H1 (cell line): ENCODE data around the gene AMPH. TPM values are rescaled to one million over a fixed set of nuclear protein-coding genes. Genes with fewer than 3 reads are reported as not detected.
"Not testable (repeated sequence)": the region's sequence is repeated elsewhere in the genome, so short reads cannot be mapped to it uniquely, and the experiment has no call there.

Experiments
- CTCF ChIA-PET: fragments of 300-600 bp; sonication (Branson Sonifier 250); formaldehyde crosslinking; loops from one replicate; lab custom pipeline; 2021; ENCODE audit not compliant: partially characterized antibody; lab: Charles Lee
- POLR2A ChIA-PET: fragments of 300-600 bp; sonication (Branson Sonifier 250); formaldehyde crosslinking; loops from one replicate; lab custom pipeline; 2021; ENCODE audit warnings: inconsistent platforms; ENCODE audit not compliant: partially characterized antibody; lab: Charles Lee
- DNase-seq, 2 experiments: peaks; one replicate each; pipeline versions ENCODE4 v3.0.0 to v3.0.0-alpha.2; 2010 to 2022; ENCODE audit warnings: low spot score in 2 of 2, low read depth in 1 of 2, mixed read lengths in 1 of 2
- FAIRE-seq: peaks from 2 replicates; lab custom pipeline; 2011; peaks lifted over from hg19 to GRCh38; lab: Jason Lieb, UNC
- H2AFZ ChIP-seq: 2 replicates; pipeline ENCODE4 v1.8.1; 2012; ENCODE audit warnings: low read length, inconsistent platforms
- H2AK5ac ChIP-seq: 2 replicates; pipeline ENCODE4 v1.6.1; 2013; ENCODE audit warnings: low read depth, low read length
- H2BK120ac ChIP-seq: replicated peaks from 2 replicates; pipeline ENCODE3; 2013; ENCODE audit warnings: low read depth, low read length, inconsistent platforms
- H2BK12ac ChIP-seq: 2 replicates; pipeline ENCODE4 v1.6.1; 2013; ENCODE audit warnings: low read depth, low read length
- H2BK15ac ChIP-seq: 2 replicates; pipeline ENCODE4 v1.6.1; 2013; ENCODE audit warnings: low read length
- H2BK20ac ChIP-seq: 2 replicates; pipeline ENCODE4 v1.6.1; 2013; ENCODE audit warnings: low read length
- H2BK5ac ChIP-seq: 2 replicates; pipeline ENCODE4 v1.6.1; 2013; ENCODE audit warnings: low read depth, low read length
- H3K14ac ChIP-seq: 2 replicates; pipeline ENCODE4 v1.6.1; 2013; ENCODE audit warnings: inconsistent platforms; ENCODE audit not compliant: insufficient read length
- H3K18ac ChIP-seq: 2 replicates; pipeline ENCODE4 v1.6.1; 2013; ENCODE audit warnings: low read length; ENCODE audit errors: extremely low read depth
- H3K23ac ChIP-seq: 2 replicates; pipeline ENCODE4 v1.6.1; 2013; ENCODE audit warnings: inconsistent platforms; ENCODE audit not compliant: insufficient read length
- H3K23me2 ChIP-seq: 2 replicates; pipeline ENCODE4 v1.6.1; 2013; ENCODE audit warnings: low read depth, low read length
- H3K27ac ChIP-seq: 2 replicates; pipeline ENCODE4 v1.6.1; 2011; ENCODE audit warnings: low read depth, low read length, inconsistent platforms
- H3K27me3 ChIP-seq, 4 experiments: replicated peaks in 1 of 4; 1 replicate in 1 of 4; 2 replicates in 3 of 4; pipeline versions ENCODE4 v1.6.1 to v1.8.1; 2011 to 2013; ENCODE audit warnings: low read length in 3 of 4, mild to moderate bottlenecking in 3 of 4, inconsistent platforms in 2 of 4, mixed read lengths in 2 of 4, moderate library complexity in 1 of 4; ENCODE audit not compliant: control insufficient read depth in 3 of 4, insufficient read depth in 3 of 4; ENCODE audit errors: extremely low read depth in 1 of 4
- H3K36me3 ChIP-seq, 4 experiments: 2 replicates each; pipeline versions ENCODE4 v1.6.1 to v1.8.1; 2011 to 2013; ENCODE audit warnings: mild to moderate bottlenecking in 4 of 4, low read length in 3 of 4, moderate library complexity in 2 of 4, control low read depth in 1 of 4, inconsistent platforms in 1 of 4; ENCODE audit not compliant: insufficient read depth in 4 of 4, control insufficient read depth in 2 of 4
- H3K4ac ChIP-seq: replicated peaks from 2 replicates; pipeline ENCODE3; 2013; ENCODE audit warnings: low read length, low read depth, mixed read lengths, inconsistent platforms; ENCODE audit not compliant: insufficient read length
- H3K4me1 ChIP-seq, 4 experiments: replicated peaks in 1 of 4; 1 replicate in 1 of 4; 2 replicates in 3 of 4; pipeline versions ENCODE4 v1.6.1 to v1.8.1; 2011 to 2013; ENCODE audit warnings: low read length in 3 of 4, inconsistent platforms in 2 of 4, mixed read lengths in 1 of 4; ENCODE audit not compliant: insufficient read depth in 4 of 4, control insufficient read depth in 3 of 4
- H3K4me2 ChIP-seq, 2 experiments: 2 replicates each; pipeline versions ENCODE4 v1.6.1 to v1.8.1; 2011 to 2013; ENCODE audit warnings: low read depth in 2 of 2, low read length in 2 of 2, control low read depth in 1 of 2, inconsistent platforms in 1 of 2, mild to moderate bottlenecking in 1 of 2; ENCODE audit not compliant: insufficient read depth in 1 of 2
- H3K4me3 ChIP-seq, 4 experiments: fragments of 200-600, 300-600 bp in 1 of 4; sonication (generic), shearing (Covaris generic), sonication (Bioruptor Twin) in 1 of 4; 2 replicates each; pipeline versions ENCODE4 v1.5.1 to v1.8.1; 2011 to 2016; ENCODE audit warnings: low read length in 4 of 4, low read depth in 3 of 4, control low read depth in 2 of 4, inconsistent platforms in 2 of 4, mild to moderate bottlenecking in 2 of 4, mixed read lengths in 1 of 4, moderate library complexity in 1 of 4; ENCODE audit not compliant: insufficient read depth in 2 of 4; ENCODE audit errors: extremely low read depth in 1 of 4
- H3K56ac ChIP-seq: replicated peaks from 2 replicates; pipeline ENCODE3; 2013; ENCODE audit warnings: low read depth, mild to moderate bottlenecking, mixed read lengths, low read length, inconsistent platforms; ENCODE audit not compliant: insufficient read length
- H3K79me1 ChIP-seq: 2 replicates; pipeline ENCODE4 v1.6.1; 2013; ENCODE audit warnings: low read depth, low read length, control low read depth
- H3K79me2 ChIP-seq, 2 experiments: 2 replicates each; pipeline versions ENCODE4 v1.6.1 to v1.8.1; 2012 to 2013; ENCODE audit warnings: low read length in 2 of 2, mild to moderate bottlenecking in 2 of 2, inconsistent platforms in 1 of 2; ENCODE audit not compliant: insufficient read depth in 2 of 2, control insufficient read depth in 1 of 2
- H3K9ac ChIP-seq, 4 experiments: replicated peaks in 1 of 4; 1 replicate in 1 of 4; 2 replicates in 3 of 4; pipeline versions ENCODE4 v1.6.1 to v1.8.1; 2011 to 2013; ENCODE audit warnings: low read depth in 3 of 4, low read length in 3 of 4, control low read depth in 2 of 4, mild to moderate bottlenecking in 2 of 4, moderate library complexity in 2 of 4, inconsistent platforms in 1 of 4; ENCODE audit errors: extremely low read depth in 1 of 4
- H3K9me3 ChIP-seq, 2 experiments: 2 replicates each; pipeline versions ENCODE4 v1.6.1 to v1.8.1; 2012 to 2013; ENCODE audit warnings: mild to moderate bottlenecking in 2 of 2, moderate library complexity in 2 of 2, control low read depth in 1 of 2, inconsistent platforms in 1 of 2, low read depth in 1 of 2, low read length in 1 of 2, mixed read lengths in 1 of 2; ENCODE audit not compliant: insufficient read depth in 2 of 2
- H4K20me1 ChIP-seq, 2 experiments: replicated peaks in 1 of 2; 2 replicates each; pipeline versions ENCODE3 to v1.8.1; 2011 to 2013; ENCODE audit warnings: inconsistent platforms in 2 of 2, low read length in 2 of 2, mild to moderate bottlenecking in 1 of 2; ENCODE audit not compliant: insufficient read depth in 2 of 2, control insufficient read depth in 1 of 2
- H4K5ac ChIP-seq: 2 replicates; pipeline ENCODE4 v1.6.1; 2013; ENCODE audit warnings: low read length, low read depth, mixed read lengths, inconsistent platforms; ENCODE audit not compliant: insufficient read length
- H4K8ac ChIP-seq: 2 replicates; pipeline ENCODE4 v1.8.0; 2013; ENCODE audit warnings: mild to moderate bottlenecking, moderate library complexity, low read length, inconsistent platforms; ENCODE audit not compliant: insufficient read depth; ENCODE audit errors: extremely low read depth
- H4K91ac ChIP-seq: replicated peaks from 2 replicates; pipeline ENCODE3; 2013; ENCODE audit warnings: low read length, mixed read lengths, inconsistent platforms; ENCODE audit not compliant: insufficient read length
- WGBS, 2 experiments: shearing (Covaris generic) in 1 of 2; methylation state at CpG; one replicate each; pipeline versions ENCODE4 v1.1.6 to v1.1.7; 2013 to 2015; ENCODE audit warnings: low lambda C conversion rate in 2 of 2, mixed read lengths in 2 of 2, inconsistent platforms in 1 of 2, low coverage in 1 of 2, missing lambda C conversion rate in 1 of 2; ENCODE audit not compliant: insufficient replicate concordance in 2 of 2, insufficient coverage in 1 of 2, insufficient read length in 1 of 2; ENCODE audit errors: extremely low coverage in 1 of 2, missing lambda C conversion rate in 1 of 2; 5-methylcytosine and 5-hydroxymethylcytosine counted together
- polyA plus RNA-seq, 7 experiments: library from polyadenylated mRNA; depleted of rRNA in 3 of 7; stranded (reverse) in 5 of 7; unstranded in 2 of 7; fragments of >200 nt in 5 of 7; fragments of 200-250 nt in 2 of 7; gene quantifications; 1 replicate in 5 of 7; 2 replicates in 1 of 7; 4 replicates in 1 of 7; pipeline versions ENCODE4 v1.2.1 to v1.2.3, GENCODE V29; 2011 to 2013; ENCODE audit warnings: missing spikeins in 2 of 7, mixed read lengths in 2 of 7
- total RNA-seq: library from RNA; stranded (reverse); fragmentation: NEBNext Ultra II Directional; extraction: Animal tissue kit (Norgen Biotek cat#: 25700); gene quantifications from 2 replicates; pipeline ENCODE4 v1.2.1, GENCODE V29; 2021

The AMPH gene
- total and polyA plus RNA-seq, 2 of the 8 experiments (the other 6 are each of a cell fraction or from before 2014, with no cell fraction given): 7.3 to 12.2 TPM

- H4K8ac ChIP-seq, H2BK12ac ChIP-seq, H3K27ac ChIP-seq, H3K56ac ChIP-seq, H2BK5ac ChIP-seq, H3K4me1 ChIP-seq, H3K18ac ChIP-seq, FAIRE-seq, H4K20me1 ChIP-seq, H4K5ac ChIP-seq, H2BK120ac ChIP-seq, H3K79me2 ChIP-seq, H3K4me3 ChIP-seq, H2AK5ac ChIP-seq, H3K9ac ChIP-seq, H3K23me2 ChIP-seq, H4K91ac ChIP-seq, DNase-seq, H2BK15ac ChIP-seq, H3K4ac ChIP-seq, H3K4me2 ChIP-seq, H3K23ac ChIP-seq, H3K9me3 ChIP-seq, H3K36me3 ChIP-seq, H2AFZ ChIP-seq, H3K14ac ChIP-seq, H3K27me3 ChIP-seq, H3K79me1 ChIP-seq, H2BK20ac ChIP-seq, POLR2A ChIA-PET: not testable (repeated sequence)
- WGBS, 2 experiments: 94% methylated on average over 6 of the region's 6 CpGs; no CpG with 5 or more reads in 1 of the 2 experiments
- CTCF ChIA-PET: interaction anchor here (1.0 to 2.4 kb wide), 15 partner anchors 9 to 143 kb away, joined by 3 to 24 read pairs (median 6); no protein-coding TSS in a partner anchor
Measured at GRCh38 chr7:38358273-38358831, 272.8 kb downstream of the AMPH start.
